H1 (cell line): ENCODE measurements around the gene CSNK2A3. TPM values are rescaled to one million over a fixed set of nuclear protein-coding genes. Genes with fewer than 3 reads are reported as not detected.

Source experiments
- CTCF ChIA-PET: fragments of 300-600 bp; sonication (Branson Sonifier 250); formaldehyde crosslinking; loops from one replicate; lab custom pipeline; 2021; ENCODE audit not compliant: partially characterized antibody; lab: Charles Lee
- POLR2A ChIA-PET: fragments of 300-600 bp; sonication (Branson Sonifier 250); formaldehyde crosslinking; loops from one replicate; lab custom pipeline; 2021; ENCODE audit warnings: inconsistent platforms; ENCODE audit not compliant: partially characterized antibody; lab: Charles Lee
- DNase-seq, 2 experiments: peaks; one replicate each; pipeline versions ENCODE4 v3.0.0 to v3.0.0-alpha.2; 2010 to 2022; ENCODE audit warnings: low spot score in 2 of 2, low read depth in 1 of 2, mixed read lengths in 1 of 2
- FAIRE-seq: peaks from 2 replicates; lab custom pipeline; 2011; peaks lifted over from hg19 to GRCh38; lab: Jason Lieb, UNC
- H2AFZ ChIP-seq: 2 replicates; pipeline ENCODE4 v1.8.1; 2012; ENCODE audit warnings: low read length, inconsistent platforms
- H2AK5ac ChIP-seq: 2 replicates; pipeline ENCODE4 v1.6.1; 2013; ENCODE audit warnings: low read depth, low read length
- H2BK120ac ChIP-seq: replicated peaks from 2 replicates; pipeline ENCODE3; 2013; ENCODE audit warnings: low read depth, low read length, inconsistent platforms
- H2BK12ac ChIP-seq: 2 replicates; pipeline ENCODE4 v1.6.1; 2013; ENCODE audit warnings: low read depth, low read length
- H2BK15ac ChIP-seq: 2 replicates; pipeline ENCODE4 v1.6.1; 2013; ENCODE audit warnings: low read length
- H2BK20ac ChIP-seq: 2 replicates; pipeline ENCODE4 v1.6.1; 2013; ENCODE audit warnings: low read length
- H2BK5ac ChIP-seq: 2 replicates; pipeline ENCODE4 v1.6.1; 2013; ENCODE audit warnings: low read depth, low read length
- H3K14ac ChIP-seq: 2 replicates; pipeline ENCODE4 v1.6.1; 2013; ENCODE audit warnings: inconsistent platforms; ENCODE audit not compliant: insufficient read length
- H3K18ac ChIP-seq: 2 replicates; pipeline ENCODE4 v1.6.1; 2013; ENCODE audit warnings: low read length; ENCODE audit errors: extremely low read depth
- H3K23ac ChIP-seq: 2 replicates; pipeline ENCODE4 v1.6.1; 2013; ENCODE audit warnings: inconsistent platforms; ENCODE audit not compliant: insufficient read length
- H3K23me2 ChIP-seq: 2 replicates; pipeline ENCODE4 v1.6.1; 2013; ENCODE audit warnings: low read depth, low read length
- H3K27ac ChIP-seq: 2 replicates; pipeline ENCODE4 v1.6.1; 2011; ENCODE audit warnings: low read depth, low read length, inconsistent platforms
- H3K27me3 ChIP-seq, 4 experiments: replicated peaks in 1 of 4; 1 replicate in 1 of 4; 2 replicates in 3 of 4; pipeline versions ENCODE4 v1.6.1 to v1.8.1; 2011 to 2013; ENCODE audit warnings: low read length in 3 of 4, mild to moderate bottlenecking in 3 of 4, inconsistent platforms in 2 of 4, mixed read lengths in 2 of 4, moderate library complexity in 1 of 4; ENCODE audit not compliant: control insufficient read depth in 3 of 4, insufficient read depth in 3 of 4; ENCODE audit errors: extremely low read depth in 1 of 4
- H3K36me3 ChIP-seq, 4 experiments: 2 replicates each; pipeline versions ENCODE4 v1.6.1 to v1.8.1; 2011 to 2013; ENCODE audit warnings: mild to moderate bottlenecking in 4 of 4, low read length in 3 of 4, moderate library complexity in 2 of 4, control low read depth in 1 of 4, inconsistent platforms in 1 of 4; ENCODE audit not compliant: insufficient read depth in 4 of 4, control insufficient read depth in 2 of 4
- H3K4ac ChIP-seq: replicated peaks from 2 replicates; pipeline ENCODE3; 2013; ENCODE audit warnings: low read length, low read depth, mixed read lengths, inconsistent platforms; ENCODE audit not compliant: insufficient read length
- H3K4me1 ChIP-seq, 4 experiments: replicated peaks in 1 of 4; 1 replicate in 1 of 4; 2 replicates in 3 of 4; pipeline versions ENCODE4 v1.6.1 to v1.8.1; 2011 to 2013; ENCODE audit warnings: low read length in 3 of 4, inconsistent platforms in 2 of 4, mixed read lengths in 1 of 4; ENCODE audit not compliant: insufficient read depth in 4 of 4, control insufficient read depth in 3 of 4
- H3K4me2 ChIP-seq, 2 experiments: 2 replicates each; pipeline versions ENCODE4 v1.6.1 to v1.8.1; 2011 to 2013; ENCODE audit warnings: low read depth in 2 of 2, low read length in 2 of 2, control low read depth in 1 of 2, inconsistent platforms in 1 of 2, mild to moderate bottlenecking in 1 of 2; ENCODE audit not compliant: insufficient read depth in 1 of 2
- H3K4me3 ChIP-seq, 4 experiments: fragments of 200-600, 300-600 bp in 1 of 4; sonication (generic), shearing (Covaris generic), sonication (Bioruptor Twin) in 1 of 4; 2 replicates each; pipeline versions ENCODE4 v1.5.1 to v1.8.1; 2011 to 2016; ENCODE audit warnings: low read length in 4 of 4, low read depth in 3 of 4, control low read depth in 2 of 4, inconsistent platforms in 2 of 4, mild to moderate bottlenecking in 2 of 4, mixed read lengths in 1 of 4, moderate library complexity in 1 of 4; ENCODE audit not compliant: insufficient read depth in 2 of 4; ENCODE audit errors: extremely low read depth in 1 of 4
- H3K56ac ChIP-seq: replicated peaks from 2 replicates; pipeline ENCODE3; 2013; ENCODE audit warnings: low read depth, mild to moderate bottlenecking, mixed read lengths, low read length, inconsistent platforms; ENCODE audit not compliant: insufficient read length
- H3K79me1 ChIP-seq: 2 replicates; pipeline ENCODE4 v1.6.1; 2013; ENCODE audit warnings: low read depth, low read length, control low read depth
- H3K79me2 ChIP-seq, 2 experiments: 2 replicates each; pipeline versions ENCODE4 v1.6.1 to v1.8.1; 2012 to 2013; ENCODE audit warnings: low read length in 2 of 2, mild to moderate bottlenecking in 2 of 2, inconsistent platforms in 1 of 2; ENCODE audit not compliant: insufficient read depth in 2 of 2, control insufficient read depth in 1 of 2
- H3K9ac ChIP-seq, 4 experiments: replicated peaks in 1 of 4; 1 replicate in 1 of 4; 2 replicates in 3 of 4; pipeline versions ENCODE4 v1.6.1 to v1.8.1; 2011 to 2013; ENCODE audit warnings: low read depth in 3 of 4, low read length in 3 of 4, control low read depth in 2 of 4, mild to moderate bottlenecking in 2 of 4, moderate library complexity in 2 of 4, inconsistent platforms in 1 of 4; ENCODE audit errors: extremely low read depth in 1 of 4
- H3K9me3 ChIP-seq, 2 experiments: 2 replicates each; pipeline versions ENCODE4 v1.6.1 to v1.8.1; 2012 to 2013; ENCODE audit warnings: mild to moderate bottlenecking in 2 of 2, moderate library complexity in 2 of 2, control low read depth in 1 of 2, inconsistent platforms in 1 of 2, low read depth in 1 of 2, low read length in 1 of 2, mixed read lengths in 1 of 2; ENCODE audit not compliant: insufficient read depth in 2 of 2
- H4K20me1 ChIP-seq, 2 experiments: replicated peaks in 1 of 2; 2 replicates each; pipeline versions ENCODE3 to v1.8.1; 2011 to 2013; ENCODE audit warnings: inconsistent platforms in 2 of 2, low read length in 2 of 2, mild to moderate bottlenecking in 1 of 2; ENCODE audit not compliant: insufficient read depth in 2 of 2, control insufficient read depth in 1 of 2
- H4K5ac ChIP-seq: 2 replicates; pipeline ENCODE4 v1.6.1; 2013; ENCODE audit warnings: low read length, low read depth, mixed read lengths, inconsistent platforms; ENCODE audit not compliant: insufficient read length
- H4K8ac ChIP-seq: 2 replicates; pipeline ENCODE4 v1.8.0; 2013; ENCODE audit warnings: mild to moderate bottlenecking, moderate library complexity, low read length, inconsistent platforms; ENCODE audit not compliant: insufficient read depth; ENCODE audit errors: extremely low read depth
- H4K91ac ChIP-seq: replicated peaks from 2 replicates; pipeline ENCODE3; 2013; ENCODE audit warnings: low read length, mixed read lengths, inconsistent platforms; ENCODE audit not compliant: insufficient read length
- BACH1 ChIP-seq: IDR thresholded peaks from 2 replicates; pipeline ENCODE4 v1.6.1; 2012; ENCODE audit warnings: low read length, improper control_type of control experiment
- CBX5 ChIP-seq: fragments of 300-800, 300-1000 bp; sonication (generic); IDR thresholded peaks from 2 replicates; pipeline ENCODE4 v1.7.1; 2016; ENCODE audit warnings: antibody characterized with exemption, low read length, low read depth
- CREB1 ChIP-seq: IDR thresholded peaks from 2 replicates; pipeline ENCODE4 v1.6.1; 2012; ENCODE audit warnings: inconsistent platforms
- GABPA ChIP-seq: IDR thresholded peaks from 2 replicates; pipeline ENCODE4 v1.6.1; 2011; ENCODE audit warnings: mild to moderate bottlenecking, low read length, moderate library complexity, borderline replicate concordance; ENCODE audit not compliant: insufficient read depth
- JUND ChIP-seq: IDR thresholded peaks from 2 replicates; pipeline ENCODE4 v1.6.1; 2011; ENCODE audit warnings: mild to moderate bottlenecking, improper control_type of control experiment, low read length
- PHF8 ChIP-seq: fragments of 200-600 bp; sonication (generic); conservative IDR thresholded peaks from 2 replicates; pipeline ENCODE4 v1.7.1; 2012; ENCODE audit warnings: low read depth, mild to moderate bottlenecking, inconsistent platforms, low read length, moderate library complexity
- RAD21 ChIP-seq, 2 experiments: IDR thresholded peaks in 1 of 2; conservative IDR thresholded peaks in 1 of 2; 2 replicates each; pipeline ENCODE4 v1.6.1; 2011; ENCODE audit warnings: low read depth in 2 of 2, low read length in 2 of 2, improper control_type of control experiment in 1 of 2, inconsistent platforms in 1 of 2, mild to moderate bottlenecking in 1 of 2, moderate library complexity in 1 of 2
- SIX5 ChIP-seq: IDR thresholded peaks from 2 replicates; pipeline ENCODE4 v1.6.1; 2011; ENCODE audit warnings: mild to moderate bottlenecking, low read depth, low read length
- WGBS, 2 experiments: shearing (Covaris generic) in 1 of 2; methylation state at CpG; one replicate each; pipeline versions ENCODE4 v1.1.6 to v1.1.7; 2013 to 2015; ENCODE audit warnings: low lambda C conversion rate in 2 of 2, mixed read lengths in 2 of 2, inconsistent platforms in 1 of 2, low coverage in 1 of 2, missing lambda C conversion rate in 1 of 2; ENCODE audit not compliant: insufficient replicate concordance in 2 of 2, insufficient coverage in 1 of 2, insufficient read length in 1 of 2; ENCODE audit errors: extremely low coverage in 1 of 2, missing lambda C conversion rate in 1 of 2; 5-methylcytosine and 5-hydroxymethylcytosine counted together
- polyA plus RNA-seq, 7 experiments: library from polyadenylated mRNA; depleted of rRNA in 3 of 7; stranded (reverse) in 5 of 7; unstranded in 2 of 7; fragments of >200 nt in 5 of 7; fragments of 200-250 nt in 2 of 7; gene quantifications; 1 replicate in 5 of 7; 2 replicates in 1 of 7; 4 replicates in 1 of 7; pipeline versions ENCODE4 v1.2.1 to v1.2.3, GENCODE V29; 2011 to 2013; ENCODE audit warnings: missing spikeins in 2 of 7, mixed read lengths in 2 of 7
- total RNA-seq: library from RNA; stranded (reverse); fragmentation: NEBNext Ultra II Directional; extraction: Animal tissue kit (Norgen Biotek cat#: 25700); gene quantifications from 2 replicates; pipeline ENCODE4 v1.2.1, GENCODE V29; 2021
- TF ChIP-seq, protein P1 (sequence below): IDR thresholded peaks from 2 replicates; pipeline ENCODE4 v1.6.1; 2011; ENCODE audit warnings: low read length, improper control_type of control experiment
- TF ChIP-seq, protein P2 (sequence below), 3 experiments: IDR thresholded peaks; 1 replicate in 2 of 3; 2 replicates in 1 of 3; pipeline versions ENCODE4 v1.5.1 to v1.6.1; 2011; ENCODE audit warnings: low read length in 3 of 3, mild to moderate bottlenecking in 3 of 3, inconsistent platforms in 2 of 3, low read depth in 1 of 3, moderate library complexity in 1 of 3; ENCODE audit not compliant: insufficient read depth in 1 of 3; ENCODE audit errors: control extremely low read depth in 1 of 3

The CSNK2A3 gene
- total and polyA plus RNA-seq, 2 of the 8 experiments (the other 6 are each of a cell fraction or from before 2014, with no cell fraction given) = 0.69 to 1.0 TPM

DNA sequence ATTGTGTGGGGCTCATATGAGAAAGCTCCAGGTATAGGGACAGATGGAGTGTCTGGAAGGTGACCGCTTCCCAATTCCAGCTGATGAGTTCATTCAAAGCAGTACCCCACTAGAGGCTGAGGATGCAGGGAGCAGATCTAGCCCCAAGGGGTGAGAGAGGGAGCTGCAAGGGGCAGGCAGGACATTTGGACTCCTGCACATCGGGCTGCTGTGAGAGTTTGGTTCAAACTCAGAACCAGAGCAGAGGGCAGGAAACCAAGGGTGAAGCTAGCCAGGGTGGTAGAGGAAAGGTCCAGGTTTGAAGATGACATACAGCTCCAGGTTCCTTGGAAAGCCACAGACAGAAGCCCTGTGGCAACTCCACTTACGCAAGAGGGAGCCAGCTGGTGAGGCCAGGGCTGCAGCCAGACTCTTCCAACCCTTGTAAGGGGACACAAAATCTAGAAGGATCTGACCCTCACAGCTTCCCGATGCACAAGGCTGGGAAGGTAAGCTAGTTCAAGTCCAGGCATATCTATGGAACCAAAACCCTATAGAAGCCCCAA is 1.9 kb downstream of the CSNK2A3 start:
- H3K27me3 ChIP-seq = no peaks in the 10 kb centered on the region
- no peaks in the 10 kb centered on the region for H3K79me2 ChIP-seq
- TF ChIP-seq CREB1 (no peak), BACH1 (no peak), JUND (no peak), GABPA (no peak), PHF8 (no peak), CBX5 (no peak), RAD21 (IDR thresholded peaks at IDR 0.05 in 1 of 2, conservative IDR thresholded peaks at IDR 0.05 in 1 of 2; ENCODE audit: low read depth in 2 of 2, low read length in 2 of 2) (no peak), SIX5 (no peak)
- TF ChIP-seq, protein P1, sequence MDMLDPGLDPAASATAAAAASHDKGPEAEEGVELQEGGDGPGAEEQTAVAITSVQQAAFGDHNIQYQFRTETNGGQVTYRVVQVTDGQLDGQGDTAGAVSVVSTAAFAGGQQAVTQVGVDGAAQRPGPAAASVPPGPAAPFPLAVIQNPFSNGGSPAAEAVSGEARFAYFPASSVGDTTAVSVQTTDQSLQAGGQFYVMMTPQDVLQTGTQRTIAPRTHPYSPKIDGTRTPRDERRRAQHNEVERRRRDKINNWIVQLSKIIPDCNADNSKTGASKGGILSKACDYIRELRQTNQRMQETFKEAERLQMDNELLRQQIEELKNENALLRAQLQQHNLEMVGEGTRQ = no peak
- TF ChIP-seq, protein P2, sequence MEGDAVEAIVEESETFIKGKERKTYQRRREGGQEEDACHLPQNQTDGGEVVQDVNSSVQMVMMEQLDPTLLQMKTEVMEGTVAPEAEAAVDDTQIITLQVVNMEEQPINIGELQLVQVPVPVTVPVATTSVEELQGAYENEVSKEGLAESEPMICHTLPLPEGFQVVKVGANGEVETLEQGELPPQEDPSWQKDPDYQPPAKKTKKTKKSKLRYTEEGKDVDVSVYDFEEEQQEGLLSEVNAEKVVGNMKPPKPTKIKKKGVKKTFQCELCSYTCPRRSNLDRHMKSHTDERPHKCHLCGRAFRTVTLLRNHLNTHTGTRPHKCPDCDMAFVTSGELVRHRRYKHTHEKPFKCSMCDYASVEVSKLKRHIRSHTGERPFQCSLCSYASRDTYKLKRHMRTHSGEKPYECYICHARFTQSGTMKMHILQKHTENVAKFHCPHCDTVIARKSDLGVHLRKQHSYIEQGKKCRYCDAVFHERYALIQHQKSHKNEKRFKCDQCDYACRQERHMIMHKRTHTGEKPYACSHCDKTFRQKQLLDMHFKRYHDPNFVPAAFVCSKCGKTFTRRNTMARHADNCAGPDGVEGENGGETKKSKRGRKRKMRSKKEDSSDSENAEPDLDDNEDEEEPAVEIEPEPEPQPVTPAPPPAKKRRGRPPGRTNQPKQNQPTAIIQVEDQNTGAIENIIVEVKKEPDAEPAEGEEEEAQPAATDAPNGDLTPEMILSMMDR (IDR thresholded peaks at IDR 0.05; ENCODE audit: control extremely low read depth in 1 of 3, insufficient read depth in 1 of 3, low read depth in 1 of 3, low read length in 3 of 3) = no peak
- no peak overlapping the region for H3K4me2 ChIP-seq
- POLR2A ChIA-PET = no interaction called here
- H3K4me1 ChIP-seq = no peaks in the 10 kb centered on the region
- H3K9ac ChIP-seq = no peak overlapping the region
- no peak overlapping the region for H4K5ac ChIP-seq
- no peak overlapping the region for H2AK5ac ChIP-seq
- H3K23ac ChIP-seq = no peak overlapping the region
- H3K56ac ChIP-seq = no peak overlapping the region
- no peak overlapping the region for H2BK5ac ChIP-seq
- no peak overlapping the region for H3K4ac ChIP-seq
- CTCF ChIA-PET = interaction anchor here (0.6 to 1.4 kb wide), 6 partner anchors 15 to 516 kb away, joined by 3 to 10 read pairs (median 4); no protein-coding TSS in a partner anchor
- H3K79me1 ChIP-seq = no peaks in the 10 kb centered on the region
- H3K27ac ChIP-seq = no peak overlapping the region
- no peak for FAIRE-seq
- H3K36me3 ChIP-seq = no peaks in the 10 kb centered on the region
- H2BK12ac ChIP-seq = no peak overlapping the region
- H2BK120ac ChIP-seq = no peak overlapping the region
- no peak overlapping the region for H2BK15ac ChIP-seq
- H4K8ac ChIP-seq = no peak overlapping the region; the same call in 1 of the 2 replicates
- H4K91ac ChIP-seq = no peak overlapping the region
- H3K23me2 ChIP-seq = no peaks in the 10 kb centered on the region
- 86% methylated on average over 4 of the region's 4 CpGs; no CpG with 5 or more reads in 1 of the 2 experiments for WGBS, 2 experiments
- H3K14ac ChIP-seq = no peak overlapping the region
- no peak overlapping the region for H3K4me3 ChIP-seq
- no peak overlapping the region for H2AFZ ChIP-seq
- no peaks in the 10 kb centered on the region for H3K9me3 ChIP-seq
- H3K18ac ChIP-seq = no peak overlapping the region
- no peak overlapping the region for H2BK20ac ChIP-seq
- no peaks in the 10 kb centered on the region for H4K20me1 ChIP-seq
- DNase-seq = no peak
